K562 (cell line): Measurements from ENCODE around the gene ANKS1B.

ENCODE experiments used
- CTCF ChIP-seq, 3 experiments: IDR thresholded peaks in 2 of 3; conservative IDR thresholded peaks in 1 of 3; 2 replicates each; pipeline ENCODE4 v1.5.1; 2011 to 2012; ENCODE audit warnings: low read length in 3 of 3, mild to moderate bottlenecking in 3 of 3, control low read depth in 2 of 3, improper control_type of control experiment in 1 of 3, inconsistent platforms in 1 of 3, low read depth in 1 of 3, mixed read lengths in 1 of 3, moderate library complexity in 1 of 3; ENCODE audit not compliant: insufficient read depth in 2 of 3
- EP400 ChIP-seq: fragments of 450-650 bp; IDR thresholded peaks from 2 replicates; pipeline ENCODE4 v1.6.1; 2017; ENCODE audit warnings: antibody characterized with exemption, mild to moderate bottlenecking, moderate library complexity
- EZH2 ChIP-seq: IDR thresholded peaks from 2 replicates; pipeline ENCODE4 v1.6.1; 2012; ENCODE audit warnings: low read depth, mild to moderate bottlenecking, inconsistent platforms, low read length, borderline replicate concordance
- FOXK1 ChIP-seq: sonication (generic); formaldehyde crosslinking; IDR thresholded peaks from 2 replicates; pipeline ENCODE4 v1.8.0; 2022; ENCODE audit warnings: missing genetic modification reagents, mild to moderate bottlenecking, borderline replicate concordance
- GATA2 ChIP-seq: sonication (generic); formaldehyde crosslinking; IDR thresholded peaks from 2 replicates; pipeline ENCODE4 v1.4.0; 2020; ENCODE audit warnings: mild to moderate bottlenecking, missing genetic modification reagents
- RAD21 ChIP-seq, 2 experiments: fragments of 250-450 bp in 1 of 2; fragments of 450-650 bp in 1 of 2; sonication (Bioruptor Pico) in 1 of 2; formaldehyde crosslinking in 1 of 2; IDR thresholded peaks in 1 of 2; conservative IDR thresholded peaks in 1 of 2; 2 replicates each; pipeline versions ENCODE4 v1.4.0 to v1.8.0; 2020 to 2022; ENCODE audit warnings: mild to moderate bottlenecking in 2 of 2, moderate library complexity in 1 of 2
- SMARCA5 ChIP-seq: fragments of 450-650 bp; IDR thresholded peaks from 2 replicates; pipeline ENCODE4 v1.6.1; 2016
- U2AF1 ChIP-seq: fragments of 200-400 bp; formaldehyde crosslinking; optimal IDR thresholded peaks from 2 replicates; pipeline ENCODE3; 2017; ENCODE audit warnings: mild to moderate bottlenecking, low read depth, low read length, moderate library complexity
- ZBTB1 ChIP-seq: sonication (generic); formaldehyde crosslinking; IDR thresholded peaks from 2 replicates; pipeline ENCODE4 v1.8.1; 2023; ENCODE audit warnings: missing genetic modification reagents, low read depth, mild to moderate bottlenecking, borderline replicate concordance
- ZKSCAN1 ChIP-seq: fragments of 150-350 bp; IDR thresholded peaks from 2 replicates; pipeline ENCODE4 v1.6.1; 2016; ENCODE audit warnings: low read depth, low read length
- ZNF224 ChIP-seq: sonication (generic); formaldehyde crosslinking; IDR thresholded peaks from 2 replicates; pipeline ENCODE4 v1.8.0; 2022; ENCODE audit warnings: mild to moderate bottlenecking, missing genetic modification reagents
- ZZZ3 ChIP-seq: fragments of 450-650 bp; IDR thresholded peaks from 2 replicates; pipeline ENCODE4 v1.6.1; 2016; ENCODE audit warnings: antibody characterized with exemption, mild to moderate bottlenecking, moderate library complexity
- TF ChIP-seq, protein P1 (sequence below): sonication (generic); formaldehyde crosslinking; IDR thresholded peaks from 2 replicates; pipeline ENCODE4 v1.8.0; 2023; ENCODE audit warnings: mild to moderate bottlenecking, missing genetic modification reagents

GRCh38 chr12:98698603-98699463 lies 1285.9 kb downstream of the ANKS1B start:
- TF ChIP-seq ZZZ3 (no peak), U2AF1 (no peak), FOXK1 (no peak), ZKSCAN1 (no peak), ZNF224 (CRISPR knock-in tag) (no peak), RAD21 (CRISPR knock-in tag; conservative IDR thresholded peaks at IDR 0.05 in 1 of 2, IDR thresholded peaks at IDR 0.05 in 1 of 2) (peak; percentile 30 to 76; a peak in 2 of 4 replicates), SMARCA5 (no peak), EZH2 (no peak), CTCF (IDR thresholded peaks at IDR 0.05 in 2 of 3, conservative IDR thresholded peaks at IDR 0.05 in 1 of 3; ENCODE audit: insufficient read depth in 2 of 3, low read depth in 1 of 3, low read length in 3 of 3) (peak; percentile 67 to 77 (median 69)), GATA2 (CRISPR knock-in tag) (no peak), EP400 (no peak), ZBTB1 (CRISPR knock-in tag) (no peak)
- TF ChIP-seq, protein P1, sequence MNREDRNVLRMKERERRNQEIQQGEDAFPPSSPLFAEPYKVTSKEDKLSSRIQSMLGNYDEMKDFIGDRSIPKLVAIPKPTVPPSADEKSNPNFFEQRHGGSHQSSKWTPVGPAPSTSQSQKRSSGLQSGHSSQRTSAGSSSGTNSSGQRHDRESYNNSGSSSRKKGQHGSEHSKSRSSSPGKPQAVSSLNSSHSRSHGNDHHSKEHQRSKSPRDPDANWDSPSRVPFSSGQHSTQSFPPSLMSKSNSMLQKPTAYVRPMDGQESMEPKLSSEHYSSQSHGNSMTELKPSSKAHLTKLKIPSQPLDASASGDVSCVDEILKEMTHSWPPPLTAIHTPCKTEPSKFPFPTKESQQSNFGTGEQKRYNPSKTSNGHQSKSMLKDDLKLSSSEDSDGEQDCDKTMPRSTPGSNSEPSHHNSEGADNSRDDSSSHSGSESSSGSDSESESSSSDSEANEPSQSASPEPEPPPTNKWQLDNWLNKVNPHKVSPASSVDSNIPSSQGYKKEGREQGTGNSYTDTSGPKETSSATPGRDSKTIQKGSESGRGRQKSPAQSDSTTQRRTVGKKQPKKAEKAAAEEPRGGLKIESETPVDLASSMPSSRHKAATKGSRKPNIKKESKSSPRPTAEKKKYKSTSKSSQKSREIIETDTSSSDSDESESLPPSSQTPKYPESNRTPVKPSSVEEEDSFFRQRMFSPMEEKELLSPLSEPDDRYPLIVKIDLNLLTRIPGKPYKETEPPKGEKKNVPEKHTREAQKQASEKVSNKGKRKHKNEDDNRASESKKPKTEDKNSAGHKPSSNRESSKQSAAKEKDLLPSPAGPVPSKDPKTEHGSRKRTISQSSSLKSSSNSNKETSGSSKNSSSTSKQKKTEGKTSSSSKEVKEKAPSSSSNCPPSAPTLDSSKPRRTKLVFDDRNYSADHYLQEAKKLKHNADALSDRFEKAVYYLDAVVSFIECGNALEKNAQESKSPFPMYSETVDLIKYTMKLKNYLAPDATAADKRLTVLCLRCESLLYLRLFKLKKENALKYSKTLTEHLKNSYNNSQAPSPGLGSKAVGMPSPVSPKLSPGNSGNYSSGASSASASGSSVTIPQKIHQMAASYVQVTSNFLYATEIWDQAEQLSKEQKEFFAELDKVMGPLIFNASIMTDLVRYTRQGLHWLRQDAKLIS (CRISPR knock-in tag): no peak
